ENCODE measurements around the gene LYZL6. TPM values are rescaled to one million over a fixed set of nuclear protein-coding genes. Genes with fewer than 3 reads are reported as not detected.

The LYZL6 gene
- total RNA-seq, 1 donor from 2014 or later = not detected

DNA sequence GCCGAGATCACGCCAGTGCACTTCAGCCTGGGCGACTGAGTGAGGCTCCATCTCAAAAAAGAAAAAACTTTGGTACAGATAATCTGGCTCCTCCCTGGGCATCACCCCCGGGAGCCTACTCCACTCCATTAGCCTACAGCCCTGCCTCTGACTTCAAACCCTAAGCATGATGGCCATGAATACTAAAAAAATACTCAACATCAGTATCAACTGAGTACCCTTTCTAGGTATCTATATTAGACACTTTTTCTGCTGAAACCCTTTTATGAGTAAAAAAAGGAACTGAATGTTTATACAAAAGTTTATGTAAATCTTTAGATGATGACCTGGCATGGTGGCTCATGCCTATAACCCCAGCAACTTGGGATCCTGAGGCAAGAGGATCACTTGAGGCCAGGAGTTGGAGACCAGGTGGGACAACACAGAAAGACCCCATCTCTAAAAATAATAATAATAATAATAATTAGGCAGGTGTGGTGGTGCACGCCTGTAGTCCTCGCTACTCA, 19.9 kb downstream of the LYZL6 start:
- Histone ChIP-seq H3K27me3 (ENCODE audit: low read depth) (peaks cover 40% of the 10 kb centered on the region), H3K27ac (replicated peaks) (no peak overlapping the region), H3K4me1 (no peaks in the 10 kb centered on the region), H3K36me3 (no peaks in the 10 kb centered on the region), H3K4me3 (no peak overlapping the region), H3K9me3 (replicated peaks) (no peaks in the 10 kb centered on the region)
- DNase-seq = no peak
- intact Hi-C loops (cut with micrococcal nuclease) = no loop called here
- TF ChIP-seq, protein P1, sequence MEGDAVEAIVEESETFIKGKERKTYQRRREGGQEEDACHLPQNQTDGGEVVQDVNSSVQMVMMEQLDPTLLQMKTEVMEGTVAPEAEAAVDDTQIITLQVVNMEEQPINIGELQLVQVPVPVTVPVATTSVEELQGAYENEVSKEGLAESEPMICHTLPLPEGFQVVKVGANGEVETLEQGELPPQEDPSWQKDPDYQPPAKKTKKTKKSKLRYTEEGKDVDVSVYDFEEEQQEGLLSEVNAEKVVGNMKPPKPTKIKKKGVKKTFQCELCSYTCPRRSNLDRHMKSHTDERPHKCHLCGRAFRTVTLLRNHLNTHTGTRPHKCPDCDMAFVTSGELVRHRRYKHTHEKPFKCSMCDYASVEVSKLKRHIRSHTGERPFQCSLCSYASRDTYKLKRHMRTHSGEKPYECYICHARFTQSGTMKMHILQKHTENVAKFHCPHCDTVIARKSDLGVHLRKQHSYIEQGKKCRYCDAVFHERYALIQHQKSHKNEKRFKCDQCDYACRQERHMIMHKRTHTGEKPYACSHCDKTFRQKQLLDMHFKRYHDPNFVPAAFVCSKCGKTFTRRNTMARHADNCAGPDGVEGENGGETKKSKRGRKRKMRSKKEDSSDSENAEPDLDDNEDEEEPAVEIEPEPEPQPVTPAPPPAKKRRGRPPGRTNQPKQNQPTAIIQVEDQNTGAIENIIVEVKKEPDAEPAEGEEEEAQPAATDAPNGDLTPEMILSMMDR (IDR thresholded peaks at IDR 0.05; ENCODE audit: borderline replicate concordance) = no peak

DNA sequence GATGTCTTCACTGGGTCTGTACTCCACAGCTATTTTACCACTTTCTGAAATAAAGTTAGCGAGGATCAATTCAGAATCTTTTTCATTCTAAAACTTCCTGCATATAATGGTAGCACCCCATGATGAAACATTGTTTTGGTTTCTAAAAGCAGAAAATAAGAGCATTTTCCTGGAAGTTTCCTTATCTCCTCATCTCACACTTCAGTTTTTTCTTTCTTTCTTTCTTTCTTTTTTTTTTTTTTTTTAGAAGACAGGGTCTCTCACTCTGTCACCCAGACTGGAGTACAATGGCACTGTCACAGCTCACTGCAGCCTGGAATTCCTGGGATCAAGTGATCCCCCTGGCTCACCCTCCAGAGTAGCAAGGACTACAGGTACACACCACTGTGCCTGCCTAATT, 23.3 kb downstream of the LYZL6 start:
- Histone ChIP-seq H3K27ac (replicated peaks) (no peak overlapping the region), H3K4me3 (no peak overlapping the region), H3K36me3 (no peaks in the 10 kb centered on the region), H3K27me3 (ENCODE audit: low read depth) (peaks cover 19% of the 10 kb centered on the region), H3K4me1 (no peaks in the 10 kb centered on the region), H3K9me3 (replicated peaks) (no peaks in the 10 kb centered on the region)
- intact Hi-C loops (cut with micrococcal nuclease) = no loop called here
- TF ChIP-seq, protein P1 (IDR thresholded peaks at IDR 0.05; ENCODE audit: borderline replicate concordance) = no peak
- no peak for DNase-seq

DNA sequence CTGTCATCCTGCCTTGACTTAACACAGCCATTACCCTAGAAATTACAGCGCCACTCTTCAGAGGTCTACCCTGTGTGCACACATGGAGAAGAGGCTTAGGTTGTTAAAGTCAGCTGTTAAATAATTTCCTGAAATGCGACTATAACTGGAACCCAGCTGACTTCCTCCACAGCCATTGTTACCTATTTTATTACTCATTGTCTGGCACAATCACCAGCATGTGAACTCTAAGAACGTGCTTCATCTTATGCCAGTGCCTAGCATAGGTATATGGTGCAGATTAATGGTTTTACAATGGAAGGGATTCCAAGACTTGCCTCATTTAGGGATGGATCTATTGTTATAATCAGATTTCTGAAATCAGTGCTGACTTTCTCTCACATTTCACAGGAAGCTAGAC, 24.8 kb downstream of the LYZL6 start:
- Histone ChIP-seq H3K36me3 (no peaks in the 10 kb centered on the region), H3K27ac (replicated peaks) (no peak overlapping the region), H3K4me1 (no peaks in the 10 kb centered on the region), H3K4me3 (no peak overlapping the region), H3K9me3 (replicated peaks) (no peaks in the 10 kb centered on the region), H3K27me3 (ENCODE audit: low read depth) (peaks cover 13% of the 10 kb centered on the region)
- intact Hi-C loops (cut with micrococcal nuclease) = no loop called here
- DNase-seq = no peak
- TF ChIP-seq, protein P1 (IDR thresholded peaks at IDR 0.05; ENCODE audit: borderline replicate concordance) = no peak

DNA sequence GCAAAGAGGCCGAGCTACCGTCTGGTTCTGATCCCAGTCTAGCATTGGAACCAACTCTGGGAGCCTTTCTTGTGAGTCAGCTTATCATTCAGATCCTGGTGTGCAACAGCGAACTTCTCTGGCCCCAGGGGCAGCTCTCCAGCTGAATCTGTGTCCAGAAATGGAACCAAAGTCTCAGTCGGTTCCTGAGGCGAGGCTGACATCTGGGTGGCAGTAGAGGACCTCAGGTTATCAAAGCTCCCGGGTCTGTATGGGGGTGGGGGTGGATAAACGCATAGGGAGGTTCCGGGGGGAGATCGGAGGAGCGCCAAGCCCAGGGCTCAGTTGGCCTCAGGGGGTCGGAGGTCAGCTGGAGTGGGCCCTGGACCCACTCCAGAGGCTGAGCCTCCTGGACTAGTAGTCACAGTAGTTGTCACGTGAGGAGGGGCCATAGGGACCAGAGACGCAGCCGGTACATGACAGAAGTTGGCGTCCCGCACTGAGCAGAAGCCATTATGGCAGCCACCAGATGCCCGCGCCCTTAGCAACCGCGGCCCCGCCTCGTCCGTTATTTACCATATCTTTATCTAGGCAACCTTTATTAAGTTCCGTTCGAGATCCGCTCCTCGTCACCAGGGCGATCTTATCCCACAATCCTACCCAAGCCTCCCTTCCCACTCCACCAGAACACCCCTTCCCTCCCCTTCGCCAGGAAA, 25.8 kb downstream of the LYZL6 start:
- H3K27me3 ChIP-seq (ENCODE audit: low read depth) = peaks cover 4% of the 10 kb centered on the region
- H3K4me1 ChIP-seq = no peaks in the 10 kb centered on the region
- intact Hi-C loops (cut with micrococcal nuclease) = no loop called here
- no peak for DNase-seq
- TF ChIP-seq, protein P1 (IDR thresholded peaks at IDR 0.05; ENCODE audit: borderline replicate concordance) = no peak
- H3K4me3 ChIP-seq = no peak overlapping the region
- H3K27ac ChIP-seq (replicated peaks) = no peak overlapping the region
- H3K36me3 ChIP-seq = no peaks in the 10 kb centered on the region
- H3K9me3 ChIP-seq (replicated peaks) = no peaks in the 10 kb centered on the region

DNA sequence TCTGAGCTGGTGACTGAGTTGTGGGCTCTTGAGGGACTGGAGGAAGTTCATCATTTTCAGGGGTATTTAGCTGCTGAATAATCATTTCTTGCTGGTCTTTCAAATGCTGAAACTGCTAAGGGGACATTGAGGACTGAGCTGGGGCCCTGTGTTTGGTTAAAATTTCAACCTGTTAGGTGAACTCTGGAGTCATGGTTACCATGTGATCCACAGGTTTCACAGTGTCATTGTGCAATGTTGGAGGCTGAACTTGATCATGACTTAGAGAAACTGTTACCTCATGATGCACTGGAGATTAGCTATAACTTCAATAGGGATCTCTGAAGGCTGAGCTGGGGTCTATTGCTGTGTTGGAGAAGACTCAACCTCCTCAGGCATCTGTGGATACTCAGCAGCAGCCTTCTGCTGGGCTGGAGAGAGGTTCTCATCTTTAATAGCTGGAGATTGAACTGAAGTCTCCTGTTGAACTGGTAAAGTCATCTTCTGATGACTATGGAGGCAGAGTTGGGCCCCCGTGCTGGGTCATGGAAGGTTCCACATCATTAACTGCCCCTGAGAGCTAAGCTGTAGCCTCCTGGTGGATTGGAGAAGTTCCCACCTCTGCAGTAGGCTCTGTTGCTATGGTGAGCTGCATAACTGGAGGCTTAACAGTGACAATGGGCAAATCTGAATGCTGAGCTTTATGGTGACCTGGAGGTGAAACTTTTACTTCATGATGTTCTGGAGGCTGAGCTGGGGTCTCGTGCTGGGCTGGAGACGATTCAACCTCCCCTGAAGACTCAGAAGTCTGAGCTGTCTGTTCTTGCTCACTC, 28.2 kb downstream of the LYZL6 start:
- Histone ChIP-seq H3K27me3 (ENCODE audit: low read depth) (peaks cover 4% of the 10 kb centered on the region), H3K4me3 (no peak overlapping the region), H3K36me3 (no peaks in the 10 kb centered on the region), H3K4me1 (no peaks in the 10 kb centered on the region), H3K9me3 (replicated peaks) (no peaks in the 10 kb centered on the region), H3K27ac (replicated peaks) (no peak overlapping the region)
- TF ChIP-seq, protein P1 (IDR thresholded peaks at IDR 0.05; ENCODE audit: borderline replicate concordance) = no peak
- no peak for DNase-seq
- intact Hi-C loops (cut with micrococcal nuclease) = no loop called here

All from left ventricle myocardium inferior (tissue), 1 donor.